Prostate gland (tissue), 2 donors: ENCODE data around the gene SKAP1.

Experiments
- POLR2A ChIP-seq: fragments of 450-650 bp; IDR thresholded peaks from one replicate; pipeline ENCODE4 v1.6.1; 2016; ENCODE audit warnings: antibody characterized with exemption, mild to moderate bottlenecking
- TF ChIP-seq, protein P1 (sequence below), 4 experiments: fragments of 200-600 bp in 2 of 4; fragments of 450-650 bp in 2 of 4; sonication (generic) in 2 of 4; IDR thresholded peaks; 1 replicate in 3 of 4; 2 replicates in 1 of 4; pipeline ENCODE4 v1.5.1; 2016 to 2019; ENCODE audit warnings: antibody characterized with exemption in 4 of 4, mild to moderate bottlenecking in 2 of 4, moderate library complexity in 2 of 4

GRCh38 chr17:48215583-48216139 is 214.4 kb downstream of the SKAP1 start:
- no peak for TF ChIP-seq POLR2A
- TF ChIP-seq, protein P1, sequence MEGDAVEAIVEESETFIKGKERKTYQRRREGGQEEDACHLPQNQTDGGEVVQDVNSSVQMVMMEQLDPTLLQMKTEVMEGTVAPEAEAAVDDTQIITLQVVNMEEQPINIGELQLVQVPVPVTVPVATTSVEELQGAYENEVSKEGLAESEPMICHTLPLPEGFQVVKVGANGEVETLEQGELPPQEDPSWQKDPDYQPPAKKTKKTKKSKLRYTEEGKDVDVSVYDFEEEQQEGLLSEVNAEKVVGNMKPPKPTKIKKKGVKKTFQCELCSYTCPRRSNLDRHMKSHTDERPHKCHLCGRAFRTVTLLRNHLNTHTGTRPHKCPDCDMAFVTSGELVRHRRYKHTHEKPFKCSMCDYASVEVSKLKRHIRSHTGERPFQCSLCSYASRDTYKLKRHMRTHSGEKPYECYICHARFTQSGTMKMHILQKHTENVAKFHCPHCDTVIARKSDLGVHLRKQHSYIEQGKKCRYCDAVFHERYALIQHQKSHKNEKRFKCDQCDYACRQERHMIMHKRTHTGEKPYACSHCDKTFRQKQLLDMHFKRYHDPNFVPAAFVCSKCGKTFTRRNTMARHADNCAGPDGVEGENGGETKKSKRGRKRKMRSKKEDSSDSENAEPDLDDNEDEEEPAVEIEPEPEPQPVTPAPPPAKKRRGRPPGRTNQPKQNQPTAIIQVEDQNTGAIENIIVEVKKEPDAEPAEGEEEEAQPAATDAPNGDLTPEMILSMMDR (IDR thresholded peaks at IDR 0.05), result peak in 3 of 4 experiments; percentile 28 to 51 (median 42)
